Osteocyte (in vitro differentiated cells): ENCODE measurements around the gene ZMYND8. TPM values are rescaled to one million over a fixed set of nuclear protein-coding genes. Genes with fewer than 3 reads are reported as not detected.
"Not testable (repeated sequence)": the region's sequence is repeated elsewhere in the genome, so short reads cannot be mapped to it uniquely, and the experiment has no call there.

Experiments
- DNase-seq: peaks from one replicate; pipeline ENCODE4 v3.0.0; 2021; ENCODE audit warnings: mixed read lengths; ENCODE audit not compliant: unreplicated experiment; ENCODE audit errors: extremely low spot score
- H3K27ac Mint-ChIP-seq: one replicate; pipeline ENCODE4 v1.8.0; 2021; ENCODE audit warnings: mild to moderate bottlenecking, mixed read lengths; ENCODE audit not compliant: unreplicated experiment
- H3K27me3 Mint-ChIP-seq: one replicate; pipeline ENCODE4 v1.8.0; 2021; ENCODE audit warnings: mixed read lengths; ENCODE audit not compliant: unreplicated experiment
- H3K36me3 Mint-ChIP-seq: one replicate; pipeline ENCODE4 v1.8.0; 2021; ENCODE audit warnings: mixed read lengths; ENCODE audit not compliant: unreplicated experiment
- H3K4me1 Mint-ChIP-seq: one replicate; pipeline ENCODE4 v1.8.0; 2021; ENCODE audit warnings: mixed read lengths; ENCODE audit not compliant: unreplicated experiment
- H3K4me3 Mint-ChIP-seq: one replicate; pipeline ENCODE4 v1.8.0; 2021; ENCODE audit warnings: mild to moderate bottlenecking, moderate library complexity, mixed read lengths; ENCODE audit not compliant: unreplicated experiment
- H3K9me3 Mint-ChIP-seq: one replicate; pipeline ENCODE4 v1.8.0; 2021; ENCODE audit warnings: mixed read lengths; ENCODE audit not compliant: unreplicated experiment
- total RNA-seq: library from RNA; stranded (reverse); gene quantifications from 2 replicates; pipeline ENCODE4 v1.2.1, GENCODE V29; 2021
- TF ChIP-seq, protein P1 (sequence below): fragments of 200-600 bp; sonication (generic); IDR thresholded peaks from 2 replicates; pipeline ENCODE4 v1.5.0; 2021; ENCODE audit warnings: antibody characterized with exemption, mild to moderate bottlenecking, moderate library complexity

Gene ZMYND8
- total RNA-seq, 1 donor from 2014 or later, result 96.5 TPM

- Mint-ChIP-seq H3K9me3 (peaks cover 10% of the 10 kb centered on the region), H3K27ac (peak overlapping the region; percentile 74), H3K4me3 (no peak overlapping the region), H3K4me1 (peaks cover 25% of the 10 kb centered on the region), H3K27me3 (no peaks in the 10 kb centered on the region), H3K36me3 (peaks cover under 1% of the 10 kb centered on the region)
- TF ChIP-seq, protein P1, sequence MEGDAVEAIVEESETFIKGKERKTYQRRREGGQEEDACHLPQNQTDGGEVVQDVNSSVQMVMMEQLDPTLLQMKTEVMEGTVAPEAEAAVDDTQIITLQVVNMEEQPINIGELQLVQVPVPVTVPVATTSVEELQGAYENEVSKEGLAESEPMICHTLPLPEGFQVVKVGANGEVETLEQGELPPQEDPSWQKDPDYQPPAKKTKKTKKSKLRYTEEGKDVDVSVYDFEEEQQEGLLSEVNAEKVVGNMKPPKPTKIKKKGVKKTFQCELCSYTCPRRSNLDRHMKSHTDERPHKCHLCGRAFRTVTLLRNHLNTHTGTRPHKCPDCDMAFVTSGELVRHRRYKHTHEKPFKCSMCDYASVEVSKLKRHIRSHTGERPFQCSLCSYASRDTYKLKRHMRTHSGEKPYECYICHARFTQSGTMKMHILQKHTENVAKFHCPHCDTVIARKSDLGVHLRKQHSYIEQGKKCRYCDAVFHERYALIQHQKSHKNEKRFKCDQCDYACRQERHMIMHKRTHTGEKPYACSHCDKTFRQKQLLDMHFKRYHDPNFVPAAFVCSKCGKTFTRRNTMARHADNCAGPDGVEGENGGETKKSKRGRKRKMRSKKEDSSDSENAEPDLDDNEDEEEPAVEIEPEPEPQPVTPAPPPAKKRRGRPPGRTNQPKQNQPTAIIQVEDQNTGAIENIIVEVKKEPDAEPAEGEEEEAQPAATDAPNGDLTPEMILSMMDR, result no peak
- no peak for DNase-seq
Measured at GRCh38 chr20:47389867-47390347, 33.4 kb upstream of the ZMYND8 start.

DNA sequence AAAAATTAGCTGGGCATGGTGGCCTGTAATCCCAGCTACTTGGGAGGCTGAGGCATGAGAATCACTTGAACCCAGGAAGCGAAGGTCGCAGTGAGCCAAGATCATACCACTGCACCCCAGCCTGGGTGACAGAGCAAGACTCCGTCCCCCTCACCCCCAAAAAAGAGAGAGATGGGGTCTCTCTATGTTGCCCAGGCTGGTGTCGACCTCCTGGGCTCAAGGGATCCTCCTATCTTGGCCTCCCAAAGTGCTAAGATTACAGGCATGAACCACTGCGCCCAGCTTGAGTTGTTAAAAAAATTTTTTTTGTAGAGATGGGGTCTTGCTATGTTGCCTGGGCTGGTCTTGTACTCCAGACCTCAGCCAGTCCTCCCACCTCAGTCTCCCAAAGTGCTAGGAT is 29.5 kb upstream of the ZMYND8 start:
- not testable (repeated sequence) for H3K27ac Mint-ChIP-seq, H3K4me3 Mint-ChIP-seq, DNase-seq, H3K9me3 Mint-ChIP-seq, H3K27me3 Mint-ChIP-seq, H3K36me3 Mint-ChIP-seq
- peaks cover 30% of the 10 kb centered on the region for H3K4me1 Mint-ChIP-seq

DNA sequence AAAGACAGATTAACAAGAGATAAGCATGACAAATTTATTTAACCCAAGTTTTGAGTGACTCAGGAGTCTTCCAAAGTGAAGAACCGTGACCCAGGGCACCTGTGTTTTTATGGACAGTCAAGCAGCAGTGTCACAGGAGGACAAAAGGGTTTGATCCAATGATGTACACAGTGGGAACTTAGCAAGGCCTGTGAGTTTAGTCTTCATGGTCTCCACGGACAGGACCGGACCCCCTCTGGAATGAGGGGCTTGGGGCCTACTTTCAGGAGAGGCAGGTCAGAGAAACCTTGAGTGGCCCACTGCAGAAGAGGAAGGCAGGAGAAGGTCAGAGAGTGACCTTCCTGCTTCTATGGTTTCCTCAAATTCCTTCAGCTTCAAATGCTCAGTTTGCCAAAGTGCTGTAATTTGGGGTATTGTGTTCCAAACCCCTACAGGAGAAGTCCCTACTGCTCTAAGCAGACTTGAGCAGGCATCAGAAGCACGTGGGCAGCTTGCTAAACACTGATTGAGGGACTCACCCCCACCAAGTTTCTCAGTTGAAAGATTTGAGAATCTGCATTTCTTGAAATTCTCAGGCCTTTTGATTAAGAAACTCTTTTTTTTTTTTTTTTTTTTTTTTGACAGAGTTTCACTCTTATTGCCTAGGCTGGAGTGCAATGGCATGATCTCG is 26.4 kb upstream of the ZMYND8 start:
- TF ChIP-seq, protein P1, result no peak
- Mint-ChIP-seq H3K4me3 (no peak overlapping the region), H3K27ac (peak overlapping the region; percentile 47), H3K4me1 (peaks cover 41% of the 10 kb centered on the region), H3K9me3 (no peaks in the 10 kb centered on the region), H3K27me3 (no peaks in the 10 kb centered on the region), H3K36me3 (peaks cover 3% of the 10 kb centered on the region)
- no peak for DNase-seq

DNA sequence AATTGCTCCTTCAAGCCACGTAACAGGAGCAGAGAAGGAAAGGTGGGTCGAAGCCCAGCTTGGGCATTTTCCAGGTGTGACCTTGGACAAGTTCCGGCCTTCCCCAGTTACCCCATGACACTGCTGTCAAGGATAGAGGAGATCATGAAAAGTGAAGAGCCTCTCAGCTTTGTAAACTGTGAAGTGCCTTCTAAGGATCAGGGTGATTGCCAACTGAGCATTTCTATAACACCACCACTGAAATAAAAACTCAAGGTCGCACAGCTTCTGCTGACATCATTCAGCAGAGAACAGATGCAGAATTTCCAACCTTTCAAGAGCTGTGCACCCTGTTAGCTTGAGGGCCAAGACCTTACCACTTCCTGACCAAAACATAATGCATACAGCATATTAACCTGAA is 24.0 kb upstream of the ZMYND8 start:
- TF ChIP-seq, protein P1, result no peak
- Mint-ChIP-seq H3K4me1 (peaks cover 46% of the 10 kb centered on the region), H3K27me3 (no peaks in the 10 kb centered on the region), H3K4me3 (no peak overlapping the region), H3K36me3 (peaks cover 3% of the 10 kb centered on the region), H3K9me3 (no peaks in the 10 kb centered on the region), H3K27ac (no peak overlapping the region)
- no peak for DNase-seq

DNA sequence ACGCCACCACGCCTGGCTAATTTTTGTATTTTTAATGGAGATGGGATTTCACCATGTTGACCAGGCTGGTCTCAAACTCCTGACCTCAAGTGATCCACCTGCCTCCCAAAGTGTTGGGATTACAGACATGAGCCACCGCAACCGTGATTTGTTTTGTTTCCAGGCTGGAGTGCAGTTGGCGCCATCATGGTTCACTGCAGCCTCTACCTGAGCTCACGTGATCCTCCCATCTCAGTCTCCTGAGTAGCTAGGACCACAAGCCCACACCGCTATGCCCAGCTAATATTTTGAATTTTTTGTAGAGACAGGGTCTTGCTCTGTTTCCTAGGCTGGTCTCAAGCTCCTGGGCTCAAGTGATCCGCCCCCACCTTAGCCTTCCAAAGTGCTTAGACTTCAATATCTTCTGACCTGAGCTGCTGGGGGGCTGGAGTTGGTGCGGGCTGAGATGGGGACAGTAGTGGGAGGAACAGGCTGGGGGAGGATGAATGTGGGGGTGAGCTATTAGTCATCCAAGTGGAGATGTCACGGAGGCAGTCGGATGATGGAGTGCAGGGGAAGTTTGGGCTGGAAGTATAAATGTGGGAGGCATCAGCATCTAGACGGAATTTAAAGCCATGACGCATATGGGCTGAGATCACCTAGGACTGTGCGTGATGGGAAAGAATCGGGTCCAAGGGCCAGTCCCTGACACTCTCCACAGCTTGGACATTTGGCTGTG is 23.1 kb upstream of the ZMYND8 start:
- TF ChIP-seq, protein P1, result no peak
- Mint-ChIP-seq H3K4me3 (no peak overlapping the region), H3K36me3 (no peaks in the 10 kb centered on the region), H3K27me3 (no peaks in the 10 kb centered on the region), H3K4me1 (peaks cover 40% of the 10 kb centered on the region), H3K27ac (peak overlapping the region; percentile 27), H3K9me3 (no peaks in the 10 kb centered on the region)
- no peak for DNase-seq
